Activated naive CD8-positive, alpha-beta T cell treated with anti-CD3 and anti-CD28 coated beads, Interleukin-2, amount 10 ng/mL, durations not matched to agents 7 days and 5 days (primary cell): ENCODE results near the gene SDR39U1. TPM values are rescaled to one million over a fixed set of nuclear protein-coding genes. Genes with fewer than 3 reads are reported as not detected.
"Not testable (repeated sequence)": the region's sequence is repeated elsewhere in the genome, so short reads cannot be mapped to it uniquely, and the experiment has no call there.

Source experiments
- ATAC-seq: fragments of 150-1000 bp; cut with Tn5 transposase; one replicate; pipeline ENCODE4 v1.10.0; 2021; ENCODE audit warnings: low read depth, moderate library complexity
- POLR2A ChIA-PET: fragments of 350-600 bp; sonication (Branson Sonifier 250); formaldehyde crosslinking; loops from one replicate; lab custom pipeline; 2021; ENCODE audit warnings: antibody characterized with exemption; lab: Charles Lee
- DNase-seq: peaks from one replicate; pipeline ENCODE4 v3.0.0; 2021
- H3K27ac Mint-ChIP-seq: one replicate; pipeline ENCODE4 v1.8.0; 2022; ENCODE audit warnings: mild to moderate bottlenecking, mixed read lengths
- H3K27me3 Mint-ChIP-seq: one replicate; pipeline ENCODE4 v1.8.0; 2022; ENCODE audit warnings: mild to moderate bottlenecking, moderate library complexity, mixed read lengths
- H3K36me3 Mint-ChIP-seq: one replicate; pipeline ENCODE4 v1.8.0; 2021; ENCODE audit warnings: mild to moderate bottlenecking, mixed read lengths
- H3K4me1 Mint-ChIP-seq: one replicate; pipeline ENCODE4 v1.8.0; 2021; ENCODE audit warnings: mixed read lengths
- H3K4me3 Mint-ChIP-seq: one replicate; pipeline ENCODE4 v1.8.0; 2022; ENCODE audit warnings: mild to moderate bottlenecking, moderate library complexity, mixed read lengths
- H3K9me3 Mint-ChIP-seq: one replicate; pipeline ENCODE4 v1.8.0; 2021; ENCODE audit warnings: mixed read lengths
- total RNA-seq, 2 experiments: library from RNA; stranded (reverse); gene quantifications; one replicate each; pipeline ENCODE4 v1.2.3, GENCODE V29; 2021

Gene SDR39U1
- total RNA-seq, 2 experiments from 2014 or later, result 75.7 to 79.5 TPM

DNA sequence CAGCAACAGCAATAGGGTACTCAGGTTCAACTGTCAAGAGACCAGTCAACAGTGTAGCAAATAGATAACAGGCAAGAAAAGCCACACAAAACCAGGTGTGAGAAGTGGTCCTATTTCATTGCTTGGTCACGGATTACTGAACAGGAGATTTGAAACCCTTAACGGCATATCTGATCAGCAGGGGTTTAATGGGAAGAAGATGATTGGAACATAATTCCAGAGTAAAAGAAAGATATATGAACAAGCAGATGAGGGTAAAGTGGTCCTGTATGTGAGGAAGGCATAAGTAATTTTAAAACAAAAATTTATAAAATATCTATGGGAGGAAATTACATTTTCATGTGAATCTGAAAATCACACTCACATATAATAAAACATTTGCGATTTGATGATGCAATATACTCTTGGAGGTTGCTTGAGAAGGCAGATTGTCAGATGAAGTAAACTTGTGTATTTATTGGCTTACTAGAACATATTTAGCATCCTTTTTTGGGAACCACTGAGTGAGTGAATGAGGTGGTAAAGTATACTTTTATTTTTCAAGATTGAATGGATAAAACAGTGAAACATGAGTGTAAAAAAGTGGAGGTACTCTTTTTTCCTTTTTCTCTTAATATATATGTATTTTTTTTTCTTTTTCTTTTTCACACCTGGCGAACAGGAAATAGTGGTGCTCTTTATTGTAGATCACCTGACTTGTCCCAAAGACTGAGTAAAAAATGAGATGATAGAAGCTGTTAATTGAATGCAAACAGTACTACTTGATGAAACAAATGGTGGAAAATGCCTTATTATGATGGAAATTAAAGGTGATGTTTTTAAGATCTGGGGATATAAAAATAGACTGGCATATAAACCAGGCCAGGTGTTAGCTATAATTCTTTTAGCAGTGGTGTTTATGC lies 21.6 kb upstream of the SDR39U1 start:
- no peaks in the 10 kb centered on the region for H3K27me3 Mint-ChIP-seq
- H3K27ac Mint-ChIP-seq, result peak overlapping the region; percentile 63
- POLR2A ChIA-PET, result interaction anchor here (1.3 kb wide), 1 partner anchor 21 kb away, joined by 4 read pairs; the partner anchor contains the start of gene SDR39U1
- peaks cover 20% of the 10 kb centered on the region for H3K4me1 Mint-ChIP-seq
- H3K4me3 Mint-ChIP-seq, result peak overlapping the region; percentile 54
- DNase-seq (no peak), ATAC-seq (no peak)
- H3K36me3 Mint-ChIP-seq, result peaks cover 40% of the 10 kb centered on the region
- peaks cover 7% of the 10 kb centered on the region for H3K9me3 Mint-ChIP-seq

DNA sequence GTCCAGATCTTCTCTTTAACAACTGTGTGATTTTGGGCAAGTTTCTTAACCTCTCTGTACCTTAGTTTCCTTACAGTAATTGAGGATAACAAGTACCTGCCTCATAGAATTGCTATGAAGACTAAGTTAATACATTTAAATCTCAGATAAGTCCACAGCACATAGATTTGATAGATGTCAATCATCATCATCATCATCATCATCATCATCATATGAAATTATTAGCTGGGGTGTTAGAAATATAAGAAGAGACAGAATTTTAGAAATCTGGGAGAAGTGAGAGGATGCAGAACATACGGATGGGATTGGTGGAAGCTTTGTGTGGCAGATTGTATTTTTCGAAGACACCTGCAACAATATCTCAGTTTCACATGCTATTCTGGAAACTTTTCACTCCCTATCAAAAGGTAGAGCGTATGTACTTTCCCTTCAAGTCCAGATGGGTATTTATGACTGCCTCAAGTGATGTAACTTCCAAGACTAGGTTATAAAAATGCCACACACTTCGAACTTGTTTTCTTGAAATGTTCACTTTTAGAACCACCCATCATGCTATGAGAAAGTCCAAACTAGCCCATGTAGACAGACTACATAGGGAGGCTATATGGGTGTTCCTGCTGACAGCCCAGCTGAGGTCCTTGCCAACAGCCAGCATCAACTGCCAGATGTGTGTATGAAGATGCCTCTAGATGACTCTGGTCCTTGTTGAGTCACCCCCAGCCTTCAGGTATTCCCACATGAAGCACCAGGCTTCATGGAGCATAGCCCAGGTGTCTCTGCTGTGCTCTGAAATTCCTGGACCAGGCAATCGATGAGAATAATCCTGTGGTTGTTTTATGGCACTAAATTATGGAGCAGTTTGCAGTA lies 20.7 kb upstream of the SDR39U1 start:
- Mint-ChIP-seq H3K4me3 (no peak overlapping the region), H3K27me3 (no peaks in the 10 kb centered on the region), H3K36me3 (peaks cover 40% of the 10 kb centered on the region), H3K4me1 (peaks cover 20% of the 10 kb centered on the region), H3K9me3 (peaks cover 7% of the 10 kb centered on the region), H3K27ac (peak overlapping the region; percentile 7)
- DNase-seq (no peak), ATAC-seq (no peak)
- POLR2A ChIA-PET, result interaction anchor here (1.3 kb wide), 1 partner anchor 20 kb away, joined by 4 read pairs; the partner anchor contains the start of gene SDR39U1

GRCh38 chr14:24461336-24461735 lies 18.8 kb upstream of the SDR39U1 start:
- POLR2A ChIA-PET, result no interaction called here
- H3K36me3 Mint-ChIP-seq, result peaks cover 38% of the 10 kb centered on the region
- DNase-seq (no peak), ATAC-seq (no peak)
- H3K4me3 Mint-ChIP-seq, result no peak overlapping the region
- peaks cover 6% of the 10 kb centered on the region for H3K9me3 Mint-ChIP-seq
- H3K27ac Mint-ChIP-seq, result no peak overlapping the region
- peaks cover 19% of the 10 kb centered on the region for H3K4me1 Mint-ChIP-seq
- no peaks in the 10 kb centered on the region for H3K27me3 Mint-ChIP-seq

- Mint-ChIP-seq H3K9me3 (peaks cover 7% of the 10 kb centered on the region), H3K36me3 (peaks cover 33% of the 10 kb centered on the region), H3K4me1 (peaks cover 14% of the 10 kb centered on the region), H3K27ac (no peak overlapping the region), H3K4me3 (no peak overlapping the region), H3K27me3 (no peaks in the 10 kb centered on the region)
- no peak for ATAC-seq
- DNase-seq, result no peak
- POLR2A ChIA-PET, result no interaction called here
Observed at GRCh38 chr14:24459331-24459730, 16.8 kb upstream of the SDR39U1 start.

DNA sequence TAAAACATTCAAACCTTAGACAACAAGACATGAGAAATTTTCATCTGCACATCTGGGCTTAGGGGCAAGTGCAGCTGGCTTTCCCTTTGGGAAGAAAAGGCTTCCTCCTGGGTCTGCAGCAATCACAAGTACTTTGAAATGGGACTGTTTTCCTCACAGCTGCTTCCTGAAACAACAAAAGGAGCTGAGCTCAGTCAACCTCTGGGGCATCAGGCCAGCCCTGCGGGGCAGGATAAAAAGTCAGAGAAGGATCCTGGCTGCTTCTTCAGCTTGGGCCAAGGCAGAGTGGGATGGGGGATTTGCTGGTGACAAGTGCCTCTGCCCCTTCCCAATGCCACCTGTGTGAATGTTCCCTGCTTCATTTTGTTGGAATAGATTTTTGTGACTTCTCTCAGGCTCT lies 16.2 kb upstream of the SDR39U1 start:
- Mint-ChIP-seq H3K4me1 (peaks cover 9% of the 10 kb centered on the region), H3K27ac (no peak overlapping the region), H3K36me3 (peaks cover 37% of the 10 kb centered on the region), H3K27me3 (no peaks in the 10 kb centered on the region), H3K4me3 (no peak overlapping the region), H3K9me3 (peaks cover 12% of the 10 kb centered on the region)
- DNase-seq (no peak), ATAC-seq (no peak)
- POLR2A ChIA-PET, result no interaction called here

DNA sequence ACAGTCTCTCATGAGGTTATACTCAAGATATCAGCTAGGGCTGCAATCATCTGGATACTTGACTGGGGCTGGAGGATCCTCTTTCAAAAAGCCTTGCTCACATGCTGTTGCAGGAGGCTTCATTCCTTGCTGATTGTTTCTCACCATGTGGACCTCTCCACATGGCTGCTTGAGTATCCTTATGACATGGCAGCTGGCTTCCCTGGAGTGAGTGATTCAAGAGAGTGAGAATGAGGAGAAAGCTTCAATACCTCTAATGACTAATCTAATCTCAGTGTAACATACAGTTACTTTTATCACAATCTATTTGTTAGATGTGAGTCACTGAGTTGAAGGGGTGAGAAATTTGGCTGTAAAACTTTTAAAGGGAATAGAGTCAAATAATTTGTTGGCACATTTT lies 14.4 kb upstream of the SDR39U1 start:
- Mint-ChIP-seq H3K27me3 (no peaks in the 10 kb centered on the region), H3K4me1 (peaks cover 7% of the 10 kb centered on the region), H3K4me3 (no peak overlapping the region), H3K36me3 (peaks cover 43% of the 10 kb centered on the region), H3K9me3 (peaks cover 11% of the 10 kb centered on the region), H3K27ac (no peak overlapping the region)
- ATAC-seq (no peak), DNase-seq (no peak)
- POLR2A ChIA-PET, result no interaction called here

DNA sequence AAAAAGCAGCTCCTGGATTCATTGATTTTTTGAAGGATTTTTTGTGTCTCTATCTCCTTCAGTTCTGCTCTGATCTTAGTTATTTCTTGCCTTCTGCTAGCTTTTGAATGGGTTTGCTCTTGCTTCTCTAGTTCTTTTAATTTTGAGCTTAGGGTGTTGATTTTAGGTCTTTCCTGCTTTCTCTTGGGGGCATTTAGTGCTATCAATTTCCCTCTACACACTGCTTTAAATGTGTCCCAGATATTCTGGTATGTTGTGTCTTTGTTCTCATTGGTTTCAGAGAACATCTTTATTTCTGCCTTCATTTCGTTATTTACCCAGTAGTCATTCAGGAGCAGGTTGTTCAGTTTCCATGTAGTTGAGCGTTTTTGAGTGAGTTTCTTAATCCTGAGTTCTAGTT lies 8.3 kb upstream of the SDR39U1 start:
- H3K27ac Mint-ChIP-seq, H3K27me3 Mint-ChIP-seq, POLR2A ChIA-PET: not testable (repeated sequence)

DNA sequence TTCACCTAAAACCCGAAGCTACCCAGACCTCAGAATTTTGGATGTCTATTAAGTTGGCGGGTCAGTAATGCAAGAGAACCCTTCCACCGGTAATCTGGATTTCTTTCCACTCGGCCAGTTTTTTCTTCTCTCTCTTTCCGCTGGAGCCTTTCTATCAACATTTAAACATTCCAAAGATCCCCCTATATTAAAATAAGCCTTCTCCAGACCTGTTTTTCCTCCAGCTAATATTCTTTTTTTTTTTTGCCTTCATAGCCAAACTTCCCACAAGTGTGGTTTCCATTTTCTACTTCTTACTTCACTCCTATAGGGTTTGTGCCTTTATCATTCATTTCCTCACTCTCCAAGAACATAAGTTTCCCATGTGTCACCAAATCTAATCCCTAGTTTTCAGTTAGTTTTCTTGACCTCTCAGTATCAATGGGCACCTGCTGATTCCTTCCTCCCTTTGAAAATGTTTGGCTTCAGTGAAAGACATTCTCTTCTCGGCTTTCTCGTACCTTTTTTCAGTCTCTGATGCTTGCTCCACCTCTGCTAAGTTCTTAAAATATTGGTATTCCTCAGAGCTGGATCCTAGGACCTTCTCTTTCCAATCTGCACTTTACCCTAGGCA lies 583 bp upstream of the SDR39U1 start:
- H3K27ac Mint-ChIP-seq, result peak overlapping the region; percentile 98
- DNase-seq (no peak), ATAC-seq (no peak)
- no peaks in the 10 kb centered on the region for H3K9me3 Mint-ChIP-seq
- peaks cover 27% of the 10 kb centered on the region for H3K4me1 Mint-ChIP-seq
- peaks cover 21% of the 10 kb centered on the region for H3K36me3 Mint-ChIP-seq
- no peaks in the 10 kb centered on the region for H3K27me3 Mint-ChIP-seq
- H3K4me3 Mint-ChIP-seq, result peak overlapping the region; percentile 90
- POLR2A ChIA-PET, result interaction anchor here (0.6 to 5.4 kb wide), 8 partner anchors 12 to 201 kb away, joined by 3 to 68 read pairs (median 4); partner anchors contain the start of genes CBLN3, KHNYN and TINF2

More for the DNA sequence above, 8.3 kb upstream of the SDR39U1 start:
- not testable (repeated sequence) for DNase-seq, ATAC-seq, H3K4me1 Mint-ChIP-seq, H3K4me3 Mint-ChIP-seq
- Mint-ChIP-seq H3K36me3 (peaks cover 34% of the 10 kb centered on the region), H3K9me3 (peaks cover 12% of the 10 kb centered on the region)

DNA sequence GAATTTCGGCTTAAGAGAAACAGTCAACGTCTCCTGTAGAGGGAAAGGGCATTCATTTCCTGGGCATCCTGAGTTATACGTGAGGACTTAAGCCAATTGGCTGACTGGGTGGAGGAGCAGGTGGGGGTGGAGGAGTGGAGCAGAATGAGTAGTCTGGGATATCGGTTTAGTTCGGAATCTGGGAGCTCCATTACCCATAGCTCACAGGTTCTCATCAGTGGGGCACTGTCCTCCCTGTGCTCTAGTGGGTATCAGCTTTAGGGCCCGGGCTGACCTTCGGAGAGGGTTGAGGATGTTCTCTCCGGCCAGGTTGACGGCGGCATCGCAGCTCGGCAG lies 704 bp downstream of the SDR39U1 start:
- POLR2A ChIA-PET, result interaction anchor here (0.6 to 5.4 kb wide), 15 partner anchors 11 to 251 kb away, joined by 3 to 68 read pairs (median 4); partner anchors contain the start of genes CBLN3, CHMP4A, GZMH and KHNYN
- peaks cover 27% of the 10 kb centered on the region for H3K36me3 Mint-ChIP-seq

GRCh38 chr14:24441485-24441884 lies 1.1 kb downstream of the SDR39U1 start:
- Mint-ChIP-seq H3K36me3 (peaks cover 27% of the 10 kb centered on the region), H3K4me3 (peak overlapping the region; percentile 90), H3K27me3 (no peaks in the 10 kb centered on the region), H3K9me3 (no peaks in the 10 kb centered on the region), H3K4me1 (peaks cover 40% of the 10 kb centered on the region), H3K27ac (peak overlapping the region; percentile 98)
- POLR2A ChIA-PET, result interaction anchor here (0.6 to 5.4 kb wide), 15 partner anchors 11 to 252 kb away, joined by 3 to 68 read pairs (median 4); partner anchors contain the start of genes CBLN3, CHMP4A, GZMH and KHNYN
- ATAC-seq (no peak), DNase-seq (no peak)

More for the DNA sequence above, 704 bp downstream of the SDR39U1 start:
- Mint-ChIP-seq H3K27me3 (no peaks in the 10 kb centered on the region), H3K4me3 (peak overlapping the region; percentile 90), H3K9me3 (no peaks in the 10 kb centered on the region), H3K27ac (peak overlapping the region; percentile 98), H3K4me1 (peaks cover 36% of the 10 kb centered on the region)
- ATAC-seq (no peak), DNase-seq (no peak)

DNA sequence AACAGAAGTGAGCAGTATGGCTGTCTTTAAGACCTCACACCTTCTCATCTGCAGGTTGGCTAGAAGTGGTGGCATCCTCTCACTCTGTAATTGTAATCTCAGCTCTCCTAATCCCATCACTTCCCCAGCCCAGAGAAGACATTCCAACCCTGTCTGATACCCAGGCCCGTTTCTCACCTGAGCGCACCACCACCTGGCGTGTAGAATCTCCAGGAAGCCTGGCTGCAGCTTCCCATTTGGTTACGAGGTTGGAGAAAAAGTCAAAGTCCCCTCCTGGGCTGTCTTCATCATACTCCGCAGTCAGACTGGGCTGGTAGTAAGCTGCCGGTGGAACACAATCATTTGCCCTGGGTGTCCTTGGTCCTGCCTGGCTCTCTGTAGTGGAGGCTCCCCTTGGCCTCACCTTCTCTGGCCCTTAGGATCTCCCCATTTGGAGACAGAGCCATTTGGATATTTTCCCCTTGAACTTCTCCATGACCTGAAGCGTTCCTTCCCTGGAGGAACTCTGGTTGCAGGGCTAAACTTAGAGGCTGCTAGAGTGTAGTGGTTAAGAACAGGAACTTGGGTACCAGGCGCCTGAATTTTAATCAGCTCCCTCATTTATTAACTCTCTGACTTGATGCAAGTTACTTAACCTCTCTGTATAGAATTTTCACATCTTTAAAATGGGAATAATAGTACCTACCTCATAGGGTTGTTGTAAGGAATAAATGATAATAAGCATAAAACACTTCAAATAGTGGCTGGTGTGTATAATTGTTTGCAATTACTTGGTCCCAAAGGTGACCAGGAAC lies 1.8 kb downstream of the SDR39U1 start:
- POLR2A ChIA-PET, result interaction anchor here (1.0 to 5.4 kb wide), 4 partner anchors 10 to 233 kb away, joined by 3 to 68 read pairs (median 5); partner anchors contain the start of genes CBLN3 and KHNYN
- peak overlapping the region; percentile 52 for H3K27ac Mint-ChIP-seq
- H3K9me3 Mint-ChIP-seq, result no peaks in the 10 kb centered on the region
- DNase-seq (no peak), ATAC-seq (no peak)
- no peaks in the 10 kb centered on the region for H3K27me3 Mint-ChIP-seq
- peak overlapping the region; percentile 90 for H3K4me3 Mint-ChIP-seq
- H3K36me3 Mint-ChIP-seq, result peaks cover 25% of the 10 kb centered on the region
- H3K4me1 Mint-ChIP-seq, result peaks cover 42% of the 10 kb centered on the region
